ENCODE results near the gene SAA2.

GRCh38 chr11:18285841-18286240 is 37.4 kb upstream of the SAA2 start:
- TF ChIP-seq RAD21 (IDR thresholded peaks at IDR 0.05; ENCODE audit: low read length) = no peak
- TF ChIP-seq CTCF (conservative IDR thresholded peaks at IDR 0.05; ENCODE audit: low read depth, low read length) = no peak
- no peak for TF ChIP-seq NFE2L2 (IDR thresholded peaks at IDR 0.05; ENCODE audit: low read depth, low read length)
- no peak for TF ChIP-seq CEBPB (IDR thresholded peaks at IDR 0.05; ENCODE audit: low read depth, low read length)
- no peak for TF ChIP-seq USF2 (IDR thresholded peaks at IDR 0.05; ENCODE audit: low read depth, low read length)
- no peak for TF ChIP-seq MAZ (IDR thresholded peaks at IDR 0.05; ENCODE audit: borderline replicate concordance, low read depth, low read length)
- TF ChIP-seq POLR2A (IDR thresholded peaks at IDR 0.05; ENCODE audit: low read depth, low read length) = no peak
- TF ChIP-seq MXI1 (IDR thresholded peaks at IDR 0.05; ENCODE audit: borderline replicate concordance, low read depth, low read length) = no peak
- no peak for TF ChIP-seq SMC3 (IDR thresholded peaks at IDR 0.05; ENCODE audit: low read depth, low read length)
- no peak for TF ChIP-seq BHLHE40 (IDR thresholded peaks at IDR 0.05; ENCODE audit: low read depth, low read length)
- TF ChIP-seq CHD1 (IDR thresholded peaks at IDR 0.05; ENCODE audit: low read depth, low read length) = no peak
- TF ChIP-seq MAFK (IDR thresholded peaks at IDR 0.05; ENCODE audit: low read depth, low read length) = no peak

Data from IMR-90 (cell line).